GM12872 (cell line): Measurements from ENCODE around the gene HPCAL1.

ENCODE experiments used
- TF ChIP-seq, protein P1 (sequence below): IDR thresholded peaks from 3 replicates; pipeline ENCODE4 v1.5.1; 2011; ENCODE audit warnings: low read depth, mild to moderate bottlenecking, low read length, moderate library complexity; ENCODE audit not compliant: insufficient read depth

HPCAL1 gene

DNA sequence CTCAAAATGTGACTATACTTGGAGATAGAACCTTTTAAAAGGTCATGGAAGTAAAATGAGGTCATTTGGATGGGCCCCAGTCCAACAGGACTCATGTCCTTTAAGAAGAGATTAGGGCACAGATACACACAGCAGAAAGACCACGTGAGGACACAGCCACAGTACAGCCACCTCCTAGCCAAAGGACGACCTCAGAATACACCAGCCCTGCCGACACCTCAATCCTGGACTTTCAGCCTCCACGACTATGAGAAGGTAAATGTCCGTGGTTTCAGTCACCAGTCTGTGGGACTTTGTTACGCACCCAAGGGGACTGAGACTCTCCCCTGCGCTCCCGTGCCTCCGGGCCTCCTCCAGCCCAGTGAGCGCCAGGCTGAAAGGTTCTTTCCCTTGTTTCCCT is 30.2 kb upstream of the HPCAL1 start:
- TF ChIP-seq, protein P1, sequence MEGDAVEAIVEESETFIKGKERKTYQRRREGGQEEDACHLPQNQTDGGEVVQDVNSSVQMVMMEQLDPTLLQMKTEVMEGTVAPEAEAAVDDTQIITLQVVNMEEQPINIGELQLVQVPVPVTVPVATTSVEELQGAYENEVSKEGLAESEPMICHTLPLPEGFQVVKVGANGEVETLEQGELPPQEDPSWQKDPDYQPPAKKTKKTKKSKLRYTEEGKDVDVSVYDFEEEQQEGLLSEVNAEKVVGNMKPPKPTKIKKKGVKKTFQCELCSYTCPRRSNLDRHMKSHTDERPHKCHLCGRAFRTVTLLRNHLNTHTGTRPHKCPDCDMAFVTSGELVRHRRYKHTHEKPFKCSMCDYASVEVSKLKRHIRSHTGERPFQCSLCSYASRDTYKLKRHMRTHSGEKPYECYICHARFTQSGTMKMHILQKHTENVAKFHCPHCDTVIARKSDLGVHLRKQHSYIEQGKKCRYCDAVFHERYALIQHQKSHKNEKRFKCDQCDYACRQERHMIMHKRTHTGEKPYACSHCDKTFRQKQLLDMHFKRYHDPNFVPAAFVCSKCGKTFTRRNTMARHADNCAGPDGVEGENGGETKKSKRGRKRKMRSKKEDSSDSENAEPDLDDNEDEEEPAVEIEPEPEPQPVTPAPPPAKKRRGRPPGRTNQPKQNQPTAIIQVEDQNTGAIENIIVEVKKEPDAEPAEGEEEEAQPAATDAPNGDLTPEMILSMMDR: no peak

DNA sequence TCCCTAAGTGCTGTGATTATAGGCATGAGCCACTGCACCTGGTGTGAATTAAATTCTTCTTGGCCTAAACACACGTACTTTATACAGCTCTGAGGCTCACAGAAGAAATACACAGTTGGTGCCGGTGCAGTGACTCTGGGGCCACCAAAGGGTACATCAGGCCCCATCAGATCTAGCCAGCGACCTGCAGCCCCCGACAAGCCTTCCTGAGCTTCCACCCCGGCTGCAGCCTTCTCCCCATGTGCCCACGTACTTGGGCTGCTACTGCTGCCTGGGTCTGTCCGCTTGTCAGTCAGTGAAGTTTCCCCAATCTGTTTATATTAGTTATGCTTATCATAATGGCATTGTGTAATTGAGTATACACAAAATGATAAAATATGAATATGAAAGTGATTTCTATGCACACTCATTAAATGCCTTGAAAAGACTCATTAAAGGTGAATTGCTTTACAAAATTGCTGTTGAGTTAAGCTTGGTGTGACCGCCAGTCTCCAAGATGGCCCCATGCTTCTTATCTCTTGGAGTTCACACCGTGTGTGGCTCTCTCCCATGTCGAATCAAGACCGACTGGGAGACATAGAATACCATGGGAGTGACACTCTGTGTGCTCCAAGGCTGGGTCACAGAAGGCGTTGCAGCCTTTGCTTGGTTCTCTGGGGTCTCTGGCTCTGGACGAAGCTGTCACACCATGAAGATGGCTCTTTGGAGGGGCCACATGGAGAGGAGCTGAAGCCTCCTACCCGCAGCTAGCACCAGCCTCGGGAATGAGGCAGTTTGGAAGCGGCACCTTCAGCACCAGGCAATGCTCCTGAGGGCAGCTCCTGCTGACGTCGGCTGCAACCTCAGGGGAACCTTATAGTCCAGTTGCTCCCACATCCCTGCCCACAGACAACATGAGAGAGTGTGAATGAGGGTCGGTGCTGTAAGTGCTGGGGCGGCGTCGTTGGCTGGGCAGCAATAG is 29.2 kb upstream of the HPCAL1 start:
- TF ChIP-seq, protein P1: no peak

DNA sequence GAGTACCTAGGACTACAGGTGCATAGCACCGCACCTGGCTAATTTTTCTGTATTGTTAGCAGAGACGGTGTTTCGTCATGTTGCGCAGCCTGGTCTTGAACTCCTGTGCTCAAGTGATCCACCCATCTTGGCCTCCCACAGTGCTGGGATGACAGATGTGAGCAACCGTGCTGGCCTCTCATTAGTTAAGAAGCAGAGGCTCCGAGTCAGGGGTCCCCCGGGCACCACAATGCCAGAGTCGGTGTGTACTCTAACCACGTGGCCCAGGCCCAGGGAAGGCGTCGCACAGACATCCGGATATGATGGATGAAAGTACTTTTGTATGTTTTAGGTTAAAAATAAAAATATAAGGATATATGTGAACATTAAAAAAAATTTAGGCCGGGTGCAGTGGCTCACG is 28.3 kb upstream of the HPCAL1 start:
- TF ChIP-seq, protein P1: no peak

DNA sequence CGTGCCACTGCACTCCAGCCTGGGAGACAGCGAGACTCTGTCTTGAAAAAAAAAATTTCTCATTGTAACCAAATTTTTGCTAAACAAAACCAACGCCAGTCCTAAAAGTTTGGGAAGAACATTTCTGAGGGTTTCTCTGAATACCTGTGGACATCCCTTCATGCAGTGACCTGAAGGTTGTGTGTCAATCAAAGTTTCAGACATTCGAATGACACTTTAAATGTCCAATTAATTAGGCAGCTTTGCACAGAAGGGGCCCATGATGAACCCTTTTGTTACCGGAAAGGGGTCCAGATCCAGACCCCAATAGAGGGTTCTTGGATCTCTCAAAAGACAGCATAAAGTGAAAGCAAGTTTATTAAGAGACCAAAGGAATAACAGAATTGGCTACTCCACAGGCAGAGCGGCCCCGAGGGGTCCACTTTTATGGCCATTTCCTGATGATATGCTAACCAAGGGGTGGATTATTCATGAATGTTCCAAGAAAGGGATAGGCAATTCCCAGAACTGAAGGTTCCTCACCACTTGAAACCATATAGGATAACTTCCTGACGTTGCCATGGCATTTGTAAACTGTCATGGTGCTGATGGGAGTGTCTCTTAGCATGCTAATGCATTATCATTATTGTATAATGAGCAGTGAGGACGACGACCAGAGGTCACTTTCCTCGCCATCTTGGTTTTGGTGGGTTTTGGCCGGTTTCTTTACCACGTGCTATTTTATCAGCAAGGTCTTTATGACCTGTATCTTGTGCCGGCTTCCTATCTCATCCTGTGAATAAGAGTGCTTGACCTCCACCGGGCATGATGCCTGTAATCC is 27.5 kb upstream of the HPCAL1 start:
- TF ChIP-seq, protein P1: no peak

DNA sequence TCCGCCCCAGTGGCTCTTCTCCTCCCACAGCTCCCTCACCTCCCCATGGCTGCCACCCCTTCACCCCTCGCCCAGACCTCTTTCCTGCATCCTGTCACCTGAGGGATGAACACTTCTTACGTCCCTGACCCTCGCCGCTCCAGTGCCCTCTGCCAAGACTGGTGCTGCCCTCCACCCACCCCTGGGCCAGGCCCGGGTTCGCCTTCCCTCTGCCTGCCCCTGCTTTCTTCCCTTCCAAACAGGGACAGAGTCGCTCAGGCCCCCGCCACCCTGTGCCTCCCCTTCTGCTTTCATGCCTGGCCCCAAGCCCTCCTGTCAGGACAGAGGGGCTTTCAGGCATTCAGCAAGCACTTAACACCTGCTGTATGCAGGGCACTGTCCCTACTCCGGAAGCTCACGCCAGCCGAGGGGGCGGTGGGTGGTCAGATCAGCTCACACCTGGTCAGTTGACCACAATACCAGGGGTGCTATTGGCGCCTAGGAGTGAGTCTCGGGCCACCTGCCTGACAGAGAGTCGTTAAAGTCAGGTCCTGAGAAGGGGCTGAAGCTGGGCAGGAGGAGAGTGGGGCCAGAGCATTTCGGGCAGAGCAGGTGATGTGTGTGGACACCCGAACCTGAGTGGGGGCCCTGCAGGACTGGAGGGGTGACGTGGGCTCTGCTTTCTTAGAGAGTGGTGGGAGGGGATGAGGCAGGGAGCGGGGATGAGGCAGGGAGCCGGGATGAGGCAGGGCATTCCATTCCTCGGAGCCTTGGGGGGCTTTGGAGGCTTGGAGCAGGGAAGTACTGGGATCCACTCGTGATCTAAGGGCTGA is 26.0 kb upstream of the HPCAL1 start:
- TF ChIP-seq, protein P1: no peak

DNA sequence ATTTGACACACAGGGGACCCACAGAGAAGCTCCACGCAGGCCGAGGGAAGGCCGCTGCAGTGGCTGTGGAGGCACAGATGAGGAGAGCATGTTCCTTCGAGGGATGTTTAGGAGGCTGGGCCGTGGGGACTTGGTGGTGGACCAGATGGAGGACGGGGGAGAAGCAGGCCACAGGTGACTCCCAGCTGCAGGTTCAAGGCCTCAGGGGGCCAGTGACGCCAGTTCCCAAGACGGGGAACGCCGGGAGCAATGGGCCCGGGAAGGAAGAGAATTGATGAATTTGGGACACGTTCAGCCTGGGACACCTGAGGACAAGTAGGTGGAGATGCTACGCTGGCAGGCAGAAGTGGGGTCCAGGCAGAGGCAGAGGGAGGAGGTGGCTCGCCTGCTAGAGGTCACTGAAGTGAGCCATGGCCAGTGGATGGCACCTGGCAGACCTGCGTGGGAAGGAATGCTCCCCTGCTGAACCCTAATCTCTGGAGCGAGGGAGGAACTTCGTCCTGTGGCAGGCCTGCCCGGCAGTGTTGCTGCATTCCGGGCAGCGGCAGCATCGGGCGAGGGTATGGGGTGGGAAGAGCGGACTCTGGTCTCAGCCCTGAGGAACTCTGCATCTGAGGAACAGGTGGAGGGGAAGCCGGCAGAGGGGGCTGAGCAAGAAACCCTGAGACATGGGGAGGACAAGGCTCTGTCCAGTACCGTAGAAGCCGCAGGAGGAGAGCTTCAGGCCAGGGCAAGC is 25.2 kb upstream of the HPCAL1 start:
- TF ChIP-seq, protein P1: no peak
